Measurements from ENCODE around the gene EXT2.

The EXT2 gene

DNA sequence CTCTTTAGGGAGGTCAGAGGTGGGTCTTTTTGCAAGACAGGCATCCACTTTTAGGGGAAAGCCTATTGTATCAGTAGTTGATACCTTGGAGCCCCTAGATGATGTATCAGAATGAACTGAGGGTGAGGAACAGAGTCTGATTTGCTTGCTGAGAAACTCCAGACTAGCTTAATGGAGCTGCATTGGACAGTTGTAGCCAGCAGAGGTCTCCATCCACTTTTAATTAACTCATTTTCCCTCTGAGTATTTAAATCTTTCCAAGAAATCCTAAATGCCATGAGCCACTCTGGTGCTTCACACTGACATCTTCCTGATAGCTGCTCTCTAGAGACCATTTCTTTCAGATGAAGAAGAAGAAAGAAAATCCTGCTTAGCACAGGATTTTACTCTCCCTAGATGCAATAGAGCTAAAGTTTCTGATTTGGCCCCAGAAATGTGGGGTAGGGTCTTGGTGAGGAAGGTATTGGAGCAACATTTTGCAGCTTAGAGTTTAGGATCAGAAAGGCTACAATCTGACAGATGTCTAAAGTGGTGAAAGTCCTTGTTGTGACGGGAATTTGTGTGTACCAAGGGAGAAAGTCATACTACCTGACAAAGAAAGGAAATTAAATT lies 38.0 kb downstream of the EXT2 start:
- Histone ChIP-seq H3K27me3 (ENCODE audit: control insufficient read depth, insufficient read depth, low read length) (no peaks in the 10 kb centered on the region), H3K9me3 (ENCODE audit: control insufficient read depth, low read length) (no peaks in the 10 kb centered on the region), H2AFZ (no peak overlapping the region), H3K36me3 (ENCODE audit: control insufficient read depth, insufficient read depth, low read length) (no peaks in the 10 kb centered on the region), H3K27ac (no peak overlapping the region), H3K4me3 (ENCODE audit: low read depth, low read length) (no peak overlapping the region), H3K4me1 (no peaks in the 10 kb centered on the region), H3K4me2 (ENCODE audit: low read length) (no peak overlapping the region), H3K79me2 (no peaks in the 10 kb centered on the region), H3K9ac (no peak overlapping the region)
- TF ChIP-seq, protein P1, sequence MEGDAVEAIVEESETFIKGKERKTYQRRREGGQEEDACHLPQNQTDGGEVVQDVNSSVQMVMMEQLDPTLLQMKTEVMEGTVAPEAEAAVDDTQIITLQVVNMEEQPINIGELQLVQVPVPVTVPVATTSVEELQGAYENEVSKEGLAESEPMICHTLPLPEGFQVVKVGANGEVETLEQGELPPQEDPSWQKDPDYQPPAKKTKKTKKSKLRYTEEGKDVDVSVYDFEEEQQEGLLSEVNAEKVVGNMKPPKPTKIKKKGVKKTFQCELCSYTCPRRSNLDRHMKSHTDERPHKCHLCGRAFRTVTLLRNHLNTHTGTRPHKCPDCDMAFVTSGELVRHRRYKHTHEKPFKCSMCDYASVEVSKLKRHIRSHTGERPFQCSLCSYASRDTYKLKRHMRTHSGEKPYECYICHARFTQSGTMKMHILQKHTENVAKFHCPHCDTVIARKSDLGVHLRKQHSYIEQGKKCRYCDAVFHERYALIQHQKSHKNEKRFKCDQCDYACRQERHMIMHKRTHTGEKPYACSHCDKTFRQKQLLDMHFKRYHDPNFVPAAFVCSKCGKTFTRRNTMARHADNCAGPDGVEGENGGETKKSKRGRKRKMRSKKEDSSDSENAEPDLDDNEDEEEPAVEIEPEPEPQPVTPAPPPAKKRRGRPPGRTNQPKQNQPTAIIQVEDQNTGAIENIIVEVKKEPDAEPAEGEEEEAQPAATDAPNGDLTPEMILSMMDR (IDR thresholded peaks at IDR 0.05), result peak; percentile 24

DNA sequence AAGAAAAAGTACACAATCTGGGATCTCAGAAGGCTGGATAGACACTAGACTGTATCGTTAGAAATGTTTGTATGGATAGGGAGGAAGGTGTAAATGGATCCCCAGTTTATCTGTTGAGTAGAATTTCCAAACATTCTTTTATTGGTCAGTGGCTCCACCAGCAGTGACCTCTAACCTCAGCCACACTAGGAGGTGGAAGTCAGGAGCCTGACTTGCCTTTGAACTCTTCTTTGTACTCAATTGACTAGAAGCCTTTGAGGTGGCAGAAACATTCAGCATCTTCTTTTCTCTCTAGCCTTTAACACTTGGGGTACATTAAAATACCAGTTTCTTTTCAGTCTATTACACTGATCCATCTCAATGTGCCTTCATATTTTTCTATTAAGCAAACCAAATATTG lies 39.1 kb downstream of the EXT2 start:
- TF ChIP-seq, protein P1 (IDR thresholded peaks at IDR 0.05), result no peak
- Histone ChIP-seq H3K4me2 (ENCODE audit: low read length) (no peak overlapping the region), H3K4me3 (ENCODE audit: low read depth, low read length) (no peak overlapping the region), H3K36me3 (ENCODE audit: control insufficient read depth, insufficient read depth, low read length) (no peaks in the 10 kb centered on the region), H2AFZ (no peak overlapping the region), H3K9me3 (ENCODE audit: control insufficient read depth, low read length) (no peaks in the 10 kb centered on the region), H3K27ac (no peak overlapping the region), H3K4me1 (no peaks in the 10 kb centered on the region), H3K9ac (no peak overlapping the region), H3K79me2 (no peaks in the 10 kb centered on the region), H3K27me3 (ENCODE audit: control insufficient read depth, insufficient read depth, low read length) (no peaks in the 10 kb centered on the region)

DNA sequence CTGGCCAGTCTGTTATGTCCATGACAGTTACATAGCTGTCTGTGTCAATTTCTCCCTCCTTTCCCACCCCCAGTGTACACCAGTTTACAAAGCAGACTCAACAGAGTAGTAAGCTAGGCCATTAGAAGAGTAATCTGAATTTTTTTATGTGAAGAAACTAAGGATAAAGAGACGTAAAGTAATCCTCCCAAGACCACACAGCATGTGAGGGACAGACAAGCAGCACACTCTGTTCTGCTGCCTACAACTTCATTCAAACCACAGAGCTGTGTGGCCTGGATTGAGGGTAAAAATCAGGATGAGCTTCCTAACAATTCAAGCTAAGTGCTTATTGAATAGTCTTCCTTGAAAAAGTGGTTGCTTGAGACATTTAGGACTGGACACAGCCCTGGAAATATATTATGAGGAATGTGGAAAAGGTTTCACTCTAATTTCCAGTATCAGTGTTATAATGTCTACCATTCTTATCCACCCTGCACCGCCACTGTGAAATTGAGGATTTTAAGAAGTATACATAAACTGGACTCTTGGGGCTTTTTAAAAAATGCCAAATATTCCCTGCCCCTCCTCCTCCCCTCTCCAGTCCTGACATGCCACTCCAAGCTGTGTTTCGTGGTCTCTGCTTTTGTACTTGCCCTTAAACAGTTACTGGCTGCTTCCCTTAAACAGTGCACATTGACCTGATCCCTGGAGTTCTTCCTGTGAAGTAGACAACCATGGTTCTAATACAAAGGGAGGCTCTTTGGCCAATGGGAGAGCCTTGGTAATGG lies 40.9 kb downstream of the EXT2 start:
- no peaks in the 10 kb centered on the region for H3K4me1 ChIP-seq
- no peaks in the 10 kb centered on the region for H3K27me3 ChIP-seq (ENCODE audit: control insufficient read depth, insufficient read depth, low read length)
- H3K79me2 ChIP-seq, result no peaks in the 10 kb centered on the region

DNA sequence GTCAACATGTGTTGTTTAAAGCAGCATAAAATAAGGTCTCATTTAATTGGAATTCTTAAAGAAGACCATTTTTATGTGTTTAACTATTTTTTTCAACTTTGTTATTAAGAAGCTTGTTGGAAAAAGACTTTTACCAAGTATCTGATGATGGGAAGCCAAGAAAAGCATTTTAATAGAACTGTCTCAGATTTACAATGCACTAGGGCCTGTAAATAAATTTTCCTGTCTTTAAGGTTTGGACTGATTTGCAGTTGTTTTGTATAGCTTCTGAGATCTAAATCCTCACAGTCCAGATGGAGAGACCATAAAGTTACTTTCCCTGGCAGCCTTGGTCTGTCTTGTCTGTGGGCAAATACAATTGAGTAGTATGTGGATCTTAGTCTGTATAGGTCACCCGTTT lies 41.6 kb downstream of the EXT2 start:
- H3K79me2 ChIP-seq, result no peaks in the 10 kb centered on the region
- H3K9ac ChIP-seq, result no peak overlapping the region
- TF ChIP-seq, protein P1 (IDR thresholded peaks at IDR 0.05), result no peak
- H3K27ac ChIP-seq, result no peak overlapping the region
- no peaks in the 10 kb centered on the region for H3K36me3 ChIP-seq (ENCODE audit: control insufficient read depth, insufficient read depth, low read length)
- no peak overlapping the region for H2AFZ ChIP-seq
- no peaks in the 10 kb centered on the region for H3K9me3 ChIP-seq (ENCODE audit: control insufficient read depth, low read length)
- no peak overlapping the region for H3K4me2 ChIP-seq (ENCODE audit: low read length)
- H3K27me3 ChIP-seq (ENCODE audit: control insufficient read depth, insufficient read depth, low read length), result no peaks in the 10 kb centered on the region
- no peak overlapping the region for H3K4me3 ChIP-seq (ENCODE audit: low read depth, low read length)
- no peaks in the 10 kb centered on the region for H3K4me1 ChIP-seq

More for the DNA sequence above, 40.9 kb downstream of the EXT2 start:
- Histone ChIP-seq H2AFZ (no peak overlapping the region), H3K4me2 (ENCODE audit: low read length) (no peak overlapping the region), H3K4me3 (ENCODE audit: low read depth, low read length) (no peak overlapping the region), H3K9me3 (ENCODE audit: control insufficient read depth, low read length) (no peaks in the 10 kb centered on the region), H3K36me3 (ENCODE audit: control insufficient read depth, insufficient read depth, low read length) (no peaks in the 10 kb centered on the region), H3K27ac (no peak overlapping the region), H3K9ac (no peak overlapping the region)
- TF ChIP-seq, protein P1 (IDR thresholded peaks at IDR 0.05), result no peak
